Measurements from ENCODE around the gene HIF3A.
"Not testable (repeated sequence)": the region's sequence is repeated elsewhere in the genome, so short reads cannot be mapped to it uniquely, and the experiment has no call there.

The HIF3A gene

DNA sequence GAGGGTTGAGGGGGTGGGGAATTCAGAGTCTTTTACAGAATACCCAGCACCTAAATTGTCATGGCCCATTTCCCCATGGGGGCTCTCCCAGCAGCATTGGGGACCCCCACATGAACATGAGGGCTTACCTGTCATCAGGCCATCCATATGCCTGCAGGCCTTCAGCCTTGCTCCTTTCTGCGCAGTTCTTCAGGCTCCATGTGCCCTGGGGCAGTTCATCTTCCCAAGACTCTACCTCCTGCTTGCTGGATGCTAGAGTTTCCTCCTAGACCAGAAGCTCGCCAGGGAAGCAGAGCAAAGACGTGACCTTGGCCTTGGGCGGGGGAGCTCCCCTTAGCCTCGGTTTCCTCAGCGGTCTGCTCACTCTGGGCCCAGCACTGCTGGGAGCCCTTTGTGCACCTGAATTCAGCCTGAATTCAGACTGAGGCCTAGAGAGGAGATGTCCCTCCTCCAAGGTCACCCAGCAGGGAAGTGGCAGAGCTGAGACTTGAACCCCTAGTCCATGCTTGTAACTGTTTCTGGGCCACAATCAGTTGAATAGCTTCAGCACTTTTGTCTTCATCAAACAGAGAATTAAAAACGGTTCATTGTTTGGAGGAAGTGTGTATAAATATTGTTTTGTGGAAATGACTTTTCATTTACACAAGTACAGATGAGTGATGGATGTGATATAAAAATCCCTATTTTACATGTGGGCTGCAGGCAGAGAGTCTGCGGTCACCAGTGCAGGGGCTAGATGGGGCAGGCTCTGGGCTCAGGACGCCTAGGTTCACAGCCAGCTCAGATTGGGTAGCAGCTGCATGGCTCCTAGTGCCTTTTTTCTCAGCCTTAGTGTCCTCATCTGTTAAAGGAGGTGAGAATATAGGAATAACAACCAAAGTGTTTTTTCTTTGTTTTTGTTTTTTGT lies 59.6 kb downstream of the HIF3A start:
- DNase-seq (ENCODE audit: low read depth in 1 of 2, low spot score in 1 of 2): no peak

GRCh38 chr19:46357846-46358583 lies 61.2 kb downstream of the HIF3A start:
- DNase-seq (ENCODE audit: low read depth in 1 of 2, low spot score in 1 of 2): no peak

GRCh38 chr19:46361915-46362314 lies 65.1 kb downstream of the HIF3A start:
- no peak for DNase-seq (ENCODE audit: low read depth in 1 of 2, low spot score in 1 of 2)

GRCh38 chr19:46364359-46364758 lies 67.5 kb downstream of the HIF3A start:
- no peak for DNase-seq (ENCODE audit: low read depth in 1 of 2, low spot score in 1 of 2)

GRCh38 chr19:46365561-46365960 lies 68.7 kb downstream of the HIF3A start:
- no peak for DNase-seq (ENCODE audit: low read depth in 1 of 2, low spot score in 1 of 2)

DNA sequence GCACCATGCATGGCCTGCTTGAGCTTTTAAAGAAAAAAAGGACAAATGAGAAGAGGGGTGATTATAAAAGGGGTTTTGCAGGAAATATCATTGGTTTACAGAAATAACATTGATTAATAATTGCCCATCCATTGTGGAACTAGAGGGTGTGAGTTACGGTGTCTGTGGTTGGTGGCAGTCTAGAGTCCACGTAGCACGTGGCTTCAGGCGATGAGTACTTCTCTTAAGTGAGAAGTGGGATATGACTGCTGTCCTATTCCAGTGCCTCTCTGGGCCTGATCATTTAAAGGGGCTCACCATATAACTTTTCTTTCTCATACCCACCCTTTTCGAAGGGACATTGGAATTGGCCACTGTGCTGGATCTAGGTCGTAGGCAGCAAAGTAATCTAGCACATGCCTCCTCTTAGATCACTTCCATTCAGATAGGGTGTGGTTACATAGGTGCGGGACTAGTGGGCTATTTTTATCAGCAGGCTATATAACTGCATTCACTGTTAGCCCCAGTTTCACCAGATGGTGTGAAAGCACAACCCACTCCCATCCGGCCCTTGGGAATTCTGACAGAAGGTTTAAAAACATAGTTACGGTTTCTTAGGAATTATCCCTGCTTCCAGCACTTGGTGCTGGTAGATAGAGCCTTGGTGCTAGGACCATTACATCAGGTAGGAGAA lies 69.9 kb downstream of the HIF3A start:
- no peak for DNase-seq (ENCODE audit: low read depth in 1 of 2, low spot score in 1 of 2)

DNA sequence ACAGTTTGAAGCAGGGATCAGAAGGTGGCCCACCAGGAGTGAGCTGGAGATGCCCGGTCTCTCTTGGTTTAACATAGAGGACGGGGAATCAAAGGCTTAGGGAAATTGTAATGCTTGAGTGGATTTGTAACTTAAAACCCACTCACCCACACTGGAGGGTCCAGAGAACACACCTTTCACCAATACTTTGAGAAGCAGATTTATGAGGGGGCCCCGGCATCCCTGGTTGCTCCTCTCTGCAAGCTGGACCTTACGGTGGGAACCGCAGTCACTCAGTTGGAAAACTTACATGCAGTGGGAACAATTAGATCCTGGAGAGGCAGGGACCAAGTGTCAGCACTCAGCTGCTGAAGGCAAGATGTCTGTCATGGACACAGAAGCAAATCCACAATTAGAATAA lies 70.6 kb downstream of the HIF3A start:
- DNase-seq (ENCODE audit: low read depth in 1 of 2, low spot score in 1 of 2): no peak

DNA sequence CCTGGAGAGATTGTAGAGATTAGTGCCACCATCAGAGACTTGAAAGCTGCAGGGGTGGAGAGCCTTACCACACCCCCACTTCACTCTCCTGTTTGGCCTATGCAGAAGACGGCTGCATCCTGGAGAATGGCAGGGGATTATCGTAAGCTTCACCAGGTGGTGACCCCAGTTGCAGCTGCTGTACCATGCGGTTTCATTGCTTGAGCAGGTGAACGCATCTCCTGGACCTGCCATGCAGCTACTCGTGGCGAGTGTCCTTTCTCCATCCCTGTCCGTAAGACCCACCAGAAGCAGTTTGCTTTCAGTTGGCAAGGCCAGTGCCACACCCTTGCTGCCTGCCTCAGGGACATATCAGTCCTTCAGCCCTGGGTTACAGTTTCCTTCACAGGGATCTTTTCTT lies 71.3 kb downstream of the HIF3A start:
- no peak for DNase-seq (ENCODE audit: low read depth in 1 of 2, low spot score in 1 of 2)

GRCh38 chr19:46369817-46370216 lies 73.0 kb downstream of the HIF3A start:
- no peak for DNase-seq (ENCODE audit: low read depth in 1 of 2, low spot score in 1 of 2)

DNA sequence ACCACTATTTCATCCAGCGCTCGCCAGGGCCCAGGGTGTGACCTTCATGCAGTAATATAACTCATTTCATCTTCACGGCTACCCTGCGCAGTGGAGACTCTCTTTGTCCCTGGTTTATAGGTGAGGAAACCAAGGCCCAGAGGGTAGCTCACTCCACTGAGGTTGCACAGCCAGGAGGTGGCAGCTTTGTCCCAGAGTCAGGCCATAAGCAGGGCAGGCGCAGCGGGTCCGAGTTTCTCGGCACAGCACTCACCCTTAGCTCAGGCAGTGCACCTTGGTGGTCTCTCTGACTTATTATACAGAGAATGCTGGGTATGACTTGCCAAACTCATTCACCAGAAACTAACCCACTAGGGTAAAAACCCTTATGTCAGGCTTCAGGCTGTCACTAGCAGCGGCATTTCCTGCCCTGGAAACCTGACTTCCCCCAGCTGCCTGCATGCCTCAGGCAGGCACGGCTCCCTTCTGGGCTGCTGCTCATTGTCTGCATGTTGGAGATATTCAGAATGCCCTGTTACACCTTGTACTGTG lies 74.6 kb downstream of the HIF3A start:
- no peak for DNase-seq (ENCODE audit: low read depth in 1 of 2, low spot score in 1 of 2)

GRCh38 chr19:46372901-46373490 lies 76.2 kb downstream of the HIF3A start:
- DNase-seq (ENCODE audit: low read depth in 1 of 2, low spot score in 1 of 2): no peak

DNA sequence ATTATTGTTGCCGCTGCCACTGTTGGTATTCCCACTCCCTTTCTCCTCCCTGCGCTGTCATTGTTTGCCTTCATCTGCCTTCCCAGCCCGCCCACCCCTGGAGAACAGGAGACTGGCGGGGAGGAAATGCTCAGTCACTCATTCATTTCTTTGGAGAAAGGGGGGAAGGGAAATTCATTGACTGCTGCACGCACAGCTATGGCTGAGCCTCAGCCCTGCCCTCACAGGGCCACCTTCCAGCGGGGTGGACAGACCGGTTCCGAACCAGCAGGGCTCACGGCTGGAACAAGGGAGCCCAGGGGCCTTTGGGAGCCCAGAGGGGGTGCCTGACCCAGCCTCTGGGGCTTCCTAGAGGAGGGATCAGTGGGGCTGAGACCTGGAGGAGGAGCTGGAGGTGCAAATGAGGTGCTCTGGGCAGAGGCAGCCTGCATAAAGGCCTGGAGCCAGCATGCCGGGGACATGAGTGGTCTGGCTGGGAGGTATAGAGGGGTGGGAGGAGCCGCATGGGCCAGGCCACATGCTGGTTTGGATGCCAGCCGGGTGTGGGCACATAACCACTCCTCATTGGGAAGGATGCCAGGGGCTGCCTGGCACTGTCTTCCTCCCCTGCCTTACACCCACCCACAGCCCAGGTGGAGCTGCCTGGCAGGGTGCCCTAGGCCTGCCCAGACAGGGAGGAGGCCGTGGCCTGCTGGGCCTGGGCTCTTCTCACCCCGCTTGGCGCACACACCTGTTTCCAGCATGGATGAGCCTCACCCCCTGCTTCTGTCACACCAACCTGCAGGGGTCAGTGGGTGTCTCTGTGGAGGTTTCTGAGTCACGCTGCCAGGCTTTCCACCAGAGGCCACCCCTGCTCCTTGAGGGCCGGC lies 76.9 kb downstream of the HIF3A start:
- no peak for DNase-seq (ENCODE audit: low read depth in 1 of 2, low spot score in 1 of 2)

DNA sequence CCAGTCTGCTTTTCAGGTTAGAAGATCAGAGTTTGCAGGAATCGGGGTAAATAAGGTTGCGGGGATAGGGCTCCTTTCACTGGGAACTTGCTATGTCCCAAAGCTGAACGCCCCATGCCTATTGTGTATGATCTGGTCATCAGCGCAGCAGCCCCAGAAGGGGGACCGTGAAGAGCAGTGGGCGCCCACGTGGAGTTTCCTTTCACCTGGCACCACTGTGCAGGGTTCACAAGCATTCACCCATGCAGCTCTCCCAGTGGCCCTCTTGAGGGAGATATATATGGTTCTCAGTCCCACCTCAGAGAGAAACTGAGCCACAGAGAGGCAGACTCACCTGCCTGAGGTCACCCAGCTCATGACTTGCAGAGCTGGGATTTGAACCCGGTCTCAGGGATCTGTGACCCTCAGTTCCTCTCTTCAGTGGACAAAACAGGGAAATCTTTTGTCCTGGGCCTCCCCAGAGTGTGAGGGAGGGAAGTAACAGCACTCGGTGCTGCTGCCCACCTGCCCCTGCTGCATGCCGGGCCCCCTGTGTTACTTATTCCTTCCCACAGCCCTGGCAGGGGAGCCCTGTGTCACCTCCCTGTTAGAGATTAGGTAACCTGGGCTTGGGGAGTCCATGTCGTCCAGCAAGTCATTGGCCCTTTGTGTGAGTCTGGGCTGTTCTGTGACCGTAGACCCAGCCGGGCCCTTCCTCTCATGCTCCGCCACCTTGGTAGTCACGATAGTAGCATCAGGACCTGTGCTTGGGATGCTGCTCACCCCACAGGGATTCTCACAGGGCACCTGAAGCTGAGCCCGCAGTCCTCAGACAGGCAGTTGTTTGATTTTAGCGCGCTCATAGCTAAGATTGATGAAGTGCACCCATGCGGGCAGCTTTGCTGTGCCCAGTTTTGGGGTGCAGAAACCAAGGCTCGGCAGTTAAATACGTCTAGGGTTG lies 78.0 kb downstream of the HIF3A start:
- DNase-seq (ENCODE audit: low read depth in 1 of 2, low spot score in 1 of 2): no peak

DNA sequence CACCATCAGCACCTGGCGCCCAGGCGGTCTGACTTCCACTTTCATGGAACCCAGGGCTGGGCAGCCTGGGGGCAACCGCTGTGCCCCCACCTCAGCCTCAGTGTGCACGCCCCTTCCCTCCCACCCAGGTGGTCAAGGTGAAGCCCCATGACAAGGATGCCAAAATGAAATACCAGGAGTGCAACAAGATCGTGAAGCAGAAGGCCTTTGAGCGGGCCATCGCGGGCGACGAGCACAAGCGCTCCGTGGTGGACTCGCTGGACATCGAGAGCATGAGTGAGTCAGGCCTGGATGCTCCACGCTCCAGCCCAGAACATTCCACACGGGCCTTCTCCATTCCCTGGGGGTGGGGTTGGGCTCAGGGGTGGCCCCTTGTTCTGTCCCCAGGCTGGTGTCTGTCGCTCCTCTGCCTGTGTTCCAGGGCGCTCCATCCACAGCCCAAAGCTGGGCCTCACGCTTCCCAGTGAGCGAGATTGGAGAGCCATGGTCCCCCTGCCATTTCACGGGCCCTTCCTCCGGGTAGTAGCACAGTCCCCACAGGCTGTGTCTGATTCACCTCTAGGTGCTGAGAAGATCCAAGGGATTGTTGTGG lies 78.7 kb downstream of the HIF3A start:
- DNase-seq (ENCODE audit: low read depth in 1 of 2, low spot score in 1 of 2): not testable (repeated sequence)

DNA sequence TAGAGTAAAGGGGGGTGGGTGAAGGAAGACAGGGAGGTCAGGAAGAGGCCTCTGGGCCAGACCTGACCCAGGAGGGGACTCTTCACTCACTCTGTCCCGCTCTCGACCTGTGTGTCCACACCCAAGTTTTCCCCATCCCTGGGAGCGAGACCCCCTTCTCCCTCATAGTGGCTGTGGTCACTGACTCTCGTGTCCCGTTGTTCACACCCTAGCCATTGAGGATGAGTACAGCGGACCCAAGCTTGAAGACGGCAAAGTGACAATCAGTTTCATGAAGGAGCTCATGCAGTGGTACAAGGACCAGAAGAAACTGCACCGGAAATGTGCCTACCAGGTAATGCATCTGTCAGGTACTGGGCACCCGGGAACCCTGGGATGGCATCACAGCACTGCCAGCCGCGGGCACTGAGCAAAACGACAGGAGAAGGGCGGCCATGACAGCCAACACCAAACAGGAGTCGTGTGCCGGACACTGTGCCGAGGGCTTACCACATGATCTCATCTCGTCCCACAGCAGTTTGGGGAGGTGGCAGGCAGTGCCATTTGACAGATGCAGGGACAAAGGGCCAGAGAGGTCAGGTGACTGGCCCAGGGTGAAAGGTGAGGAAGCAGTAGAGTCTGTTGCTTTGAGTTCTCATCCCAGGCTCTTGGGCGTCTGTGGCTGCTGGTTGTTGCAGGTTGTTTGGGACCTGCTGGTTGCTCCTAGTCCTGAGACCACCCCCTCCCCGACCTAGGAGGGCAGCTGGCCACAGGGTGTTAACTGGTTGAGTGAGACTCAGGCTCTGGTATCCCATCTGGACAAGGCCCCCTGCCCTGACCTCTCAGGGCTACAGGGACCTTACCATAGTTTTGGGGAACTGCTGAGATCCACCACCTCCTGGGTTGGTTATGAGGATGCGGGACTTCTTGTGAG lies 79.7 kb downstream of the HIF3A start:
- no peak for DNase-seq (ENCODE audit: low read depth in 1 of 2, low spot score in 1 of 2)

DNA sequence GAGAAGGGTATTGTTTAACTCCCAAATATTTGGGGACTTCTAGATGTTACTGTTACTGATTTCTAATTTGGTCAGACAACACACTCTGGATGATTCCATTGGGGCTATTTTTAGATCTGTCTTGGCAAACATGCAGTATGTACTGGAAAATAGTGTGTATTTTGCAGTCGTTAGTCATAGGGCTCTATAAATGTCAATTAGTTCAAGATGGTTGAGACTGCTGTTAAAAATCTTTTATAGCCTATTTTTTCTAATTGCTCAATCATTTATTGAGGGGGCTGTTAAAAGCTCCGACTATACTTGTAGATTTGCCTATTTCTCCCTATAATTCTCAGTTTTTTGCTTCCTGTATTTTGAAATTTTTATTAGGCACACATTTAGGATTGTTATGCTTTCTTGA lies 81.4 kb downstream of the HIF3A start:
- DNase-seq (ENCODE audit: low read depth in 1 of 2, low spot score in 1 of 2): no peak

GRCh38 chr19:46380690-46381089 lies 83.8 kb downstream of the HIF3A start:
- no peak for DNase-seq (ENCODE audit: low read depth in 1 of 2, low spot score in 1 of 2)

DNA sequence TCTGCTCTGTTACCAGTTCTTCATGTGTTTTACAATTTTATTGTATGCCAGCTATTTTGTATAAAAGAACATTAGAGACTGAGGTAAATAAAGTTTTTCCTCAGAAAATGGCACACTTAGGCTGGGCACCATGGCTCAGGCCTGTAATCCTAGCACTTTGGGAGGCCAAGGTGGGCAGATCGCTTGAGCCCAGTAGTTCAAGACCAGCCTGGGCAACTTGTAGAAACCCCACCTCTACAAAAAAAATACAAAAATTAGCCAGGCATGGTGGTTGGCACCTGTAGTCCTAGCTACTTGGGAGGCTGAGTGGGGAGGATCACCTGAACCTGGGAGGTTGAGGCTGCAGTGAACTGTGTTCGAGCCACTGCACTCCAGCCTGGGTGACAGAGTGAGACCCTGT lies 84.5 kb downstream of the HIF3A start:
- DNase-seq (ENCODE audit: low read depth in 1 of 2, low spot score in 1 of 2): no peak
